Pancreas (tissue), 10 donors: ENCODE data around the gene ZCCHC7. TPM values are rescaled to one million over a fixed set of nuclear protein-coding genes. Genes with fewer than 3 reads are reported as not detected.

Source experiments
- ATAC-seq, 4 donors: fragments of 200-7000 bp; cut with Tn5 transposase; one replicate each; pipeline versions ENCODE4 v1.8.0 to v1.9.1; 2020; ENCODE audit warnings: mild to moderate bottlenecking in 4 of 4, moderate library complexity in 4 of 4
- DNase-seq, 6 donors: peaks; one replicate each; pipeline ENCODE4 v3.0.0-alpha.2; 2020
- FAIRE-seq: peaks from 2 replicates; lab custom pipeline; 2012; peaks lifted over from hg19 to GRCh38; lab: Jason Lieb, UNC
- H3K27ac ChIP-seq, 4 donors: fragments of 200-600 bp; sonication (generic); 1 replicate in 3 of 4; 2 replicates in 1 of 4; pipeline versions ENCODE4 v1.5.0 to v1.8.0; 2020
- H3K27me3 ChIP-seq, 4 donors: fragments of 200-600 bp; one replicate each; pipeline ENCODE4 v1.8.0; 2021
- H3K36me3 ChIP-seq, 3 donors: fragments of 200-600 bp; sonication (generic) in 1 of 3; one replicate each; pipeline versions ENCODE4 v1.5.0 to v1.8.0; 2020 to 2021
- H3K4me1 ChIP-seq, 3 donors: fragments of 200-600 bp; one replicate each; pipeline ENCODE4 v1.8.0; 2021
- H3K4me3 ChIP-seq, 4 donors: fragments of 200-600 bp; sonication (generic) in 2 of 4; one replicate each; pipeline versions ENCODE4 v1.5.0 to v1.8.0; 2020 to 2021
- H3K9me3 ChIP-seq, 4 donors: fragments of 200-600 bp; one replicate each; pipeline ENCODE4 v1.8.0; 2021
- WGBS, 2 donors: extraction: QIAGEN DNeasy Blood & Tissue Kit; methylation state at CpG; one replicate each; pipeline ENCODE4 v1.1.7; 2013; 5-methylcytosine and 5-hydroxymethylcytosine counted together
- intact Hi-C, 3 donors: fragments of 100-400 bp; cut with DNase I; formaldehyde crosslinking; loops; one replicate each; pipeline versions ENCODE4 v1.11.1 to v1.14.2; 2022
- polyA plus RNA-seq, 2 donors: library from polyadenylated mRNA; stranded (reverse); fragments of 200-250 nt; gene quantifications; one replicate each; pipeline ENCODE4 v1.2.3, GENCODE V29; 2013
- total RNA-seq, 6 donors: library from RNA; stranded (reverse); fragmentation: NEBNext Ultra II Directional in 4 of 6; extraction: Animal tissue kit (Norgen Biotek cat#: 25700) in 4 of 6; gene quantifications; one replicate each; pipeline versions ENCODE4 v1.2.1 to v1.2.4, GENCODE V29; 2021 to 2023
- TF ChIP-seq, protein P1 (sequence below), 4 donors: fragments of 200-600 bp; sonication (generic) in 3 of 4; IDR thresholded peaks; one replicate each; pipeline versions ENCODE4 v1.5.0 to v1.8.0; 2021; ENCODE audit warnings: antibody characterized with exemption in 4 of 4
- donor health status: healthy with polysubstance abuse.
- donor health status: DM: no; HTN: no; CAD: no; lungs with moderate emphysema.
- donor health status: DM: no; HTN: no; CAD: no.
- donor health status: control.
- donor health status: control.
- donor health status: Bipolar disorder and iron deficiency.
- donor health status: DM: yes; HTN: yes; CAD: no.
- donor health status: DM: no; HTN: no; CAD: no.
- donor health status: DM: no; HTN: no; CAD: no.
- donor health status: DM: yes; HTN: yes; CAD: no.

The ZCCHC7 gene
- total and polyA plus RNA-seq, 8 donors = 8.1 to 17.4 (median 14.4) TPM

DNA sequence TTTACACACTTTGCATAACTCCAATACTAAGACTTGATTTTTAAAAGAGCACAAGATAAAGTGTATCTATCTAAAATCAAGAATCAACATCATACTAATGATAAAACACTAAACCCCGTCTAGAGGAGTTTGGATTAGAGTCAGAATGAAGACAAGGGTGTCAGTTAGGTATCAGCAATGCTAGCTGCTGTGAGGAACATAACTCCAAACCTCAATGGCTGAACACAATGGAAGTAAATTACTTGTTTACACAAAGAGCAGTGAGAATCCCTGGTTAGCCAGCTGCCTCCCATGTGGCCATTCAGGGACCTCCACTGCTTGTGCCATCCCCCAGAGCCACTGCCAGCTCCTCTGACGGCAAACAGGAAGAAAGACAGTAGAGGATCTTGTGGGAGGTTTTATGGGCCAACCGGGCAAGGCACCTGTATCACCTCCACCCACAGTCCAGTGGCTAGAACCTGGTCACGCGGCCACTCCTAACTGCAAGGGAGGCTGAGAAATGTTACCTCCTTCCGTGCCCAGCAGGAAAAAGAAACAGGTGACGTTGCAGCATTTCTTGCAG lies 278.2 kb downstream of the ZCCHC7 start:
- WGBS, 2 donors = 77 to 84% methylated on average over 7 of the region's 7 CpGs

DNA sequence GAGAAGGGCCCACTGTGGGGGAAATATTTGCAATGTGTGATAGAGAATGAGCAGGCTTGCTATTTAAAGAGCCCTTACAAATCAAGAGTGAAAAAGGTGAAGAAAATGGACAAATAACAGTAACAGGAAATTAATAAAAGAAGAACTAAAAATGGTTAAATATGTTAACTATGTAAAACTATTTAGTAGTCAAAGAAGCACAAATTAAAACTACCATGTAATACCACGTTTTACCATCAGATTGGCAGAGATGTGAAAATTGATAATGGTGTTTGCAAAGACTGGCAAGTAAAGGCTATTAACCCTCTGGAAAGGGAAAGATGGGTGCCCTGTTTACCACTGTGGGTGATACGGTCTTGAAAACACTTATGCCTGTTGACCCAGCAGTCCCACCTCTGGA lies 279.0 kb downstream of the ZCCHC7 start:
- H3K36me3 ChIP-seq = no peaks in the 10 kb centered on the region
- H3K4me3 ChIP-seq = no peak overlapping the region
- H3K4me1 ChIP-seq = peaks cover 0 to 27% (median 0%) of the 10 kb centered on the region in 3 donors
- WGBS, 2 donors = 26 to 37% methylated on average over 2 of the region's 2 CpGs
- no peak for DNase-seq
- intact Hi-C loops = no loop called here
- H3K27ac ChIP-seq = no peak overlapping the region
- TF ChIP-seq, protein P1, sequence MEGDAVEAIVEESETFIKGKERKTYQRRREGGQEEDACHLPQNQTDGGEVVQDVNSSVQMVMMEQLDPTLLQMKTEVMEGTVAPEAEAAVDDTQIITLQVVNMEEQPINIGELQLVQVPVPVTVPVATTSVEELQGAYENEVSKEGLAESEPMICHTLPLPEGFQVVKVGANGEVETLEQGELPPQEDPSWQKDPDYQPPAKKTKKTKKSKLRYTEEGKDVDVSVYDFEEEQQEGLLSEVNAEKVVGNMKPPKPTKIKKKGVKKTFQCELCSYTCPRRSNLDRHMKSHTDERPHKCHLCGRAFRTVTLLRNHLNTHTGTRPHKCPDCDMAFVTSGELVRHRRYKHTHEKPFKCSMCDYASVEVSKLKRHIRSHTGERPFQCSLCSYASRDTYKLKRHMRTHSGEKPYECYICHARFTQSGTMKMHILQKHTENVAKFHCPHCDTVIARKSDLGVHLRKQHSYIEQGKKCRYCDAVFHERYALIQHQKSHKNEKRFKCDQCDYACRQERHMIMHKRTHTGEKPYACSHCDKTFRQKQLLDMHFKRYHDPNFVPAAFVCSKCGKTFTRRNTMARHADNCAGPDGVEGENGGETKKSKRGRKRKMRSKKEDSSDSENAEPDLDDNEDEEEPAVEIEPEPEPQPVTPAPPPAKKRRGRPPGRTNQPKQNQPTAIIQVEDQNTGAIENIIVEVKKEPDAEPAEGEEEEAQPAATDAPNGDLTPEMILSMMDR (IDR thresholded peaks at IDR 0.05) = no peak
- ATAC-seq = no peak
- no peak for FAIRE-seq
- H3K27me3 ChIP-seq = no peaks in the 10 kb centered on the region
- H3K9me3 ChIP-seq = no peaks in the 10 kb centered on the region

More for the DNA sequence above, 278.2 kb downstream of the ZCCHC7 start:
- ATAC-seq (no peak), DNase-seq (no peak), FAIRE-seq (no peak)
- Histone ChIP-seq H3K36me3 (no peaks in the 10 kb centered on the region), H3K9me3 (no peaks in the 10 kb centered on the region), H3K27ac (no peak overlapping the region), H3K27me3 (no peaks in the 10 kb centered on the region), H3K4me3 (no peak overlapping the region), H3K4me1 (peaks cover 0 to 27% (median 0%) of the 10 kb centered on the region in 3 donors)
- intact Hi-C loops = no loop called here
- TF ChIP-seq, protein P1 (IDR thresholded peaks at IDR 0.05) = no peak

DNA sequence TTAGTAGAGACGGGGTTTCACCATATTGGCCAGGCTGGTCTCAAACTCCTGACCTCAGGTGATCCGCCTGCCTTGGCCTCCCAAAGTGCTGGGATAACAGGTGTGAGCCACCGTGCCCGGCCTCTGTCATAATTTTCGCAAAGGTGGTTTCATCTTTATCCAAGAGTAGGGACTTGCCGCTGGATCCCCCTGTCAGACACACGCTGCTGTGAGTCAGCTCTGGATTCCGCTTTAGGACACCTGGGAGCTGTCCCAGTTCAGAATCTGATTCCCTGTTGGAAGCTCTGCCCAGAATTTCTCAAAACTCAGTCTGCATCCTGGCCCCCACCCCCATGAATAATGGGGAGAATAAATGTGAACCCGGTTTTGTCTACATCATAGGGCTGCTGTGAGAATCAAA lies 284.2 kb downstream of the ZCCHC7 start:
- DNase-seq (no peak), FAIRE-seq (no peak), ATAC-seq (no peak)
- TF ChIP-seq, protein P1 (IDR thresholded peaks at IDR 0.05) = no peak
- Histone ChIP-seq H3K4me3 (no peak overlapping the region), H3K36me3 (no peaks in the 10 kb centered on the region), H3K9me3 (no peaks in the 10 kb centered on the region), H3K4me1 (peaks cover 4 to 46% (median 23%) of the 10 kb centered on the region in 3 donors), H3K27ac (peak overlapping the region in 2 of 4 donors; percentile 71 to 85), H3K27me3 (no peaks in the 10 kb centered on the region)
- intact Hi-C loops = no loop called here
- WGBS, 2 donors = 89 to 94% methylated on average over 9 of the region's 9 CpGs

DNA sequence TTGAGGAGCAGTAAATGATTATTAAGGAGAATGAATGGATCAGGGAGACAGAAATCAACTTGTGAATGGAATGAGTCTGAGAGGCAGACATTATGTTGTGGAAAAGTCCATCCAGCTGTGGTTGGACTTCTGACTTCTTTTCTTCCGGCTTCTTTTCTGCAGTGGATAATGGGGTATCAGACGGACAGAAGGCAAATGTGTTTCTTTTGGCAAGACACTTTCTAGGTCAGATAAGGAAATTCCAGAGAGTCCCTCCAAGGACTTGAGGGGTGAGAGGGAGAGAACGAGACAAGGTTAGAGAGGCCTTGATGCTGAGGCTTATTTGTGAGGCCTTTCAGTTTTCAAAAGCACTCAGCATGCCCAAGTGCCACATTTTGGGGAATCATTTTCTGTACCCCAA lies 285.0 kb downstream of the ZCCHC7 start:
- TF ChIP-seq, protein P1 (IDR thresholded peaks at IDR 0.05) = no peak
- no peaks in the 10 kb centered on the region for H3K9me3 ChIP-seq
- intact Hi-C loops = no loop called here
- no peak for DNase-seq
- no peak overlapping the region for H3K4me3 ChIP-seq
- FAIRE-seq = no peak
- H3K36me3 ChIP-seq = no peaks in the 10 kb centered on the region
- peaks cover 4 to 38% (median 23%) of the 10 kb centered on the region in 3 donors for H3K4me1 ChIP-seq
- 31 to 46% methylated on average over 3 of the region's 3 CpGs for WGBS, 2 donors
- ATAC-seq = peak in 1 of 4 donors; percentile 2
- no peaks in the 10 kb centered on the region for H3K27me3 ChIP-seq
- H3K27ac ChIP-seq = peak overlapping the region in 2 of 4 donors; percentile 71 to 85

DNA sequence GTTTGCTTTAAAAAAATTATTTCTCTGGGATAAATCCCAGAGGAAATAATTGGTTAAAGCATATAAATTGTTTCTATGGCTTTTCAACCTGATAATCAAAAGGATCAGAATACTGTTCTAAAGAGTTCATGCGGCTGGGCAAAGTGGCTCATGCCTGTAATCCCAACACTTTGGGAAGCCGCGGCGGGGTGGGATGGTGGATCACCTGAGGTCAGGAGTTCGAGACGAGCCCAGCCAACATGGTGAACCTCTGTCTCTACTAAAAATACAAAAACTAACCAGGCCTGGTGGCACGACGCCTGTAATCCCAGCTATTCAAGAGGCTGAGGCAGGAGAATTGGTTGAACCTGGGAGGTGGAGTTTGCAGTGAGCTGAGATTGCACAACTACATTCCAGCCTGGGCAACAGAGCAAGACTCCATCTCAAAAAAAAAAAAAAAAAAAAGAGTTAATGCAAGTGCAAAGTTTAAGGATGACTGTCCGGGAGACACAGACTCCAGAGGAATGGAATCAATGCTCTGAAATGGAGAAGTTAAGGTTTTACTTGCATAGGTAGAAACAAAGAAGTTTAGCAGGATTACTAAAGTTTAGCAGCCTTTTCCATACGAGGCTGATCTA lies 285.5 kb downstream of the ZCCHC7 start:
- intact Hi-C loops = no loop called here
- ATAC-seq (no peak), FAIRE-seq (no peak), DNase-seq (no peak)
- Histone ChIP-seq H3K4me1 (peaks cover 4 to 34% (median 23%) of the 10 kb centered on the region in 3 donors), H3K27me3 (no peaks in the 10 kb centered on the region), H3K36me3 (no peaks in the 10 kb centered on the region), H3K9me3 (no peaks in the 10 kb centered on the region), H3K27ac (peak overlapping the region; percentile 17 to 85 (median 46)), H3K4me3 (no peak overlapping the region)
- 83 to 86% methylated on average over 10 of the region's 10 CpGs for WGBS, 2 donors
- TF ChIP-seq, protein P1 (IDR thresholded peaks at IDR 0.05) = no peak
